Measurements from ENCODE around the gene FRS3. TPM values are rescaled to one million over a fixed set of nuclear protein-coding genes. Genes with fewer than 3 reads are reported as not detected.
A peak's percentile ranks its signal among the peaks of the same experiment; 100 is the strongest.

Gene FRS3
- total RNA-seq, 2 donors from 2014 or later: 2.6 to 2.9 TPM

DNA sequence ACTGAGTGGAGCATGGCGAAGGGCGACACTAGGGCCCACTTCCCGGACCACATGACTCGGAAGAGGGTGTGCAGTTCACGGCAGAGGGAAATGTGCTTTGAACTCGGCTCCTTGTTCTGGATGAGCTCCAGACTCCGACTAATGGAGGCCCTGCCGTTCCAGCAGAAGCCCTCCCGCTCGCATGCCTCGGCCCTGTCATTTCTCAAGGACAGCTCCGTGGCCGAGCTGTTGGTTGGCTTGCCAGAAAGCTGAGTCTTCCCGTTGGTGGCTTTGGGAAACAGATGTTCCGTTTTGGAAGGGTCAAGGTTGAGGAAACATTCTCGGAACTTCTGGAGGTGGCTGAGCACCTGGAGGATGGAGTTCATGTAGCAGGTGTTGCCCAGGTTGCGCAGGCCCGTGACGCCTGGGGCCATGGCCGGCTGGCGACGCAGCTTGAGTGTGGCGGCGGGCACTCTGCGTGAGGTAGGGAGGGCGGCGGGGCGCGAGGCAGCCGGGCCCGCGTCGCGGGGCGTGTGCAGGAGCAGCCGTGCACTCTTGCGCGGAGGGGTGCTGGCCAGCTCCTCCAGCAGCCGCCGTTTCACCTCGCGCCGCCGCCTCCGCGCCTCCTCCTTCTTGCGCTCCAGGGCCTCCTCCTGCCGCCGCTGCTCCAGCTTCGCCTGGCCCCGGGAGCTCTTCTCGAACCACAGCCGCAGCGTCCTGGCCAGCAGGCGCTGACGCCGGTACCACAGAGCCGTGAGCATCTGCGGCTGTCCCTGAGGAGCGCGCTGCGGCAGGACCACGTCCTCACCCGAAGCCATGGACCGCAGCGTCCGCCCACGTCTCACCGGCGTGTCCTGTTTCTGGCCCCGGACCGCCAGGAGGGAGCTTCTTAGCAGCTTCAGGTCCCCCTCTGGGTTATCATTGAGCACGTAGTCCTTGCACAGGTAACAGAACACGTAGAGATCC is 26.4 kb upstream of the FRS3 start:
- no peaks in the 10 kb centered on the region for H3K27me3 Mint-ChIP-seq
- H3K4me1 Mint-ChIP-seq: no peaks in the 10 kb centered on the region
- no peak overlapping the region for H3K4me3 Mint-ChIP-seq
- no peak overlapping the region for H3K27ac Mint-ChIP-seq
- no peak for ATAC-seq (replicated peaks)
- H3K9me3 Mint-ChIP-seq: no peaks in the 10 kb centered on the region
- no peaks in the 10 kb centered on the region for H3K36me3 Mint-ChIP-seq (ENCODE audit: low read depth)

DNA sequence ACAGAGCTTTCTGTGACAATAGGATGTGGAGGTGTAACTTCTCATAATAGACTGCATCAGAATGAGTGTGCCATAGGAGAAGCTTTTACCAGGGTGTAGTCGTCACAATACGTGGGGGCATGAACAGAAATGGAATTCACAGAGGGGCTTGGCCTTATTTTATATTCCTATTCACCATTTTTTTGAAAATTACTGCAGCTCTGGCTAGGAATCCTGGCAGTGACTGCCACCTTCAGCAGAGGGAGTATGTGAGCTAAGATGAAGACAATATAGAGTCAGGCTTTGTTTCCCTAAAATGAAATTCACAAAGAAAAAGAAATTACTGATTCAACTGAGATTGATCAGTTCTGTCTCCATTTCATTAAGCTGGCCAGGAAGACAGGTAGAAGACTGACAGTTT is 21.7 kb upstream of the FRS3 start:
- H3K27ac Mint-ChIP-seq: no peak overlapping the region
- no peaks in the 10 kb centered on the region for H3K4me1 Mint-ChIP-seq
- ATAC-seq (replicated peaks): no peak
- H3K9me3 Mint-ChIP-seq: no peaks in the 10 kb centered on the region
- no peaks in the 10 kb centered on the region for H3K27me3 Mint-ChIP-seq
- peaks cover 15% of the 10 kb centered on the region for H3K36me3 Mint-ChIP-seq (ENCODE audit: low read depth)
- H3K4me3 Mint-ChIP-seq: no peak overlapping the region

DNA sequence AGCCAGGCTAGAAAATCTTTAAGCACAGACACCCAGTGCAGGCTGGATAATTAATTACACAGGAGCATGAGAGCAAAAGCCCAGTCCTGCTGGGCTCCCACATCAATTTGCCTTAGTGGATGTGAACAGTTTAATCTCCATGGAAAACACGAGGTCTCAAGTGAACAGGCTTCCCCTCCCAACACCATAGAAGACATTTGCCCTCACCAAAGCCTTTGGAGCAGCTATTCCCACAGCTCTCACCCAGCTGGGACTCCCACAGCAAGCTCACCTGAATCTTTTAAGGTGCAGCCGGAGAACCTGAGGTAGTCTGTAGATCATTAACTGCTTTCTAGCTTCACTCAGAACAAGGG is 19.8 kb upstream of the FRS3 start:
- no peaks in the 10 kb centered on the region for H3K27me3 Mint-ChIP-seq
- H3K9me3 Mint-ChIP-seq: no peaks in the 10 kb centered on the region
- peaks cover 22% of the 10 kb centered on the region for H3K36me3 Mint-ChIP-seq (ENCODE audit: low read depth)
- no peaks in the 10 kb centered on the region for H3K4me1 Mint-ChIP-seq
- no peak overlapping the region for H3K4me3 Mint-ChIP-seq
- no peak for ATAC-seq (replicated peaks)
- H3K27ac Mint-ChIP-seq: no peak overlapping the region

DNA sequence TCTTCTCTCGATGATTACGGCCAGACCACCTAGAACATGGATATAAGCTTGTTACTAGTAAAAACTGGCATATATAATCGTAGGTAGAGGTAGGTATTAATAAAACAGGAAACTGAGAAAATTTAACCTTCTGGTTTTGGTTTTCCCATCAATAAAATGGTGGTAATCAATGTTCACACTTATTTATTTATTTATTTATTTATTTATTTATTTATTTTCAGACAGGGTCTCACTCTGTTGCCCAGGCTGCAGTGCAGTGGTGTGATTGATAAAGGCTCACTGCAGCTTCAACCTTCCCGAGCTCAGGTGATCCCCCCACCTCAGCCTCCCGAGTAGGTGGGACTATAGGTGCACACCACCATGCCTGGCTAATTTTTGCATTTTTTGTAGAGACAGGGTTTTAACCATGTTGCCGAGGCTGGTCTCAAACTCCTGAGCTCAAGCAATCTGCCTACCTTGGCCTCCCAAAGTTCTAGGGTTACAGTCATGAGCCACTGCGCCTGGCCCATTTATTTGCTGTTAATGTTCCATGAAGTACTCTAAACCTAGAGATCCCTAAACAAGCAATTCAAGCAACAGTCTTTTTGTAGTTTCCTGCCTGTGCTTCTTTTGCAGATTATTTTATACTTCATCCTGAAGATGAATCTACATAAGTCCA is 19.3 kb upstream of the FRS3 start:
- no peak for ATAC-seq (replicated peaks)
- Mint-ChIP-seq H3K27me3 (no peaks in the 10 kb centered on the region), H3K9me3 (no peaks in the 10 kb centered on the region), H3K36me3 (ENCODE audit: low read depth) (peaks cover 22% of the 10 kb centered on the region), H3K4me1 (no peaks in the 10 kb centered on the region), H3K27ac (no peak overlapping the region), H3K4me3 (no peak overlapping the region)

DNA sequence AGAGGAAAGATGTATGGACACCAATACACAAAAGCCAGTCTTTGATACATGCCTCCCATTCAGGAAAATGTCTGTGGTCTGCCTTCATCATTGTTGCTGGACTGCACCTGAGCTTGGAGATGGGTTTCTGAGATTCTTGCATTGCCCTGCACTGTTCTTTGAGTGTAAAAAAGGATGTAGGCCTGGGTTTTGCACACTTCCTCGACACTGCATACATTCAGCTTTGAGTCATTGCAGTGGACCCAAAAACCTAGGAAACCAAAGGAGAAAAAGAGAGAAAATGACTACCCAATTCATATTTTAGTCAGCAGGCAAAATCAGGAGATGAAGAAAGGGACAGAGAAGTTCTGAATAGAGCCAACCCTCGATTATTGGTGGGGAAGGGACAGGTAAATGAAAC is 16.8 kb upstream of the FRS3 start:
- H3K27ac Mint-ChIP-seq: no peak overlapping the region
- H3K36me3 Mint-ChIP-seq (ENCODE audit: low read depth): peaks cover 45% of the 10 kb centered on the region
- H3K4me3 Mint-ChIP-seq: no peak overlapping the region
- ATAC-seq (replicated peaks): no peak
- H3K27me3 Mint-ChIP-seq: no peaks in the 10 kb centered on the region
- H3K4me1 Mint-ChIP-seq: no peaks in the 10 kb centered on the region
- no peaks in the 10 kb centered on the region for H3K9me3 Mint-ChIP-seq

DNA sequence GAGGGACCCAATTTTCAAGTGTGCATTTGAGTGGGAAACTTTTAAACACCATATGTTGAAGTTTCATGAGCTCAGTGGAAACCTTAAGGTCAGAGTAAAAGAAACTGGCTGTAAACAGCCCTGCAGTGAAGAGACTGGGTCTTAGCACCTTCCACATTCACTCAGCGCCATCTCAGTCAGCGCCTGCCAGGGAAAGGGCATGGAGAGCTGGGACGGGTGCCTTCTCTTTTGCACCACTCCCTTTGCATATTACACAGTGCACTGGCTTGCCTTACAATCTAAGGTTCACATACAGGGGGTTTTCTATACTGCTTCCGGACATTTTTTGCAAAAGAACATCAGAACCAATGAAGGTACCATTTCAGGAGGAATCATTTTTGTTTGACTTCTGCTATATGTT is 12.3 kb upstream of the FRS3 start:
- no peak overlapping the region for H3K4me3 Mint-ChIP-seq
- peaks cover 72% of the 10 kb centered on the region for H3K36me3 Mint-ChIP-seq (ENCODE audit: low read depth)
- ATAC-seq (replicated peaks): no peak
- H3K27me3 Mint-ChIP-seq: no peaks in the 10 kb centered on the region
- H3K9me3 Mint-ChIP-seq: no peaks in the 10 kb centered on the region
- peaks cover 5% of the 10 kb centered on the region for H3K4me1 Mint-ChIP-seq
- H3K27ac Mint-ChIP-seq: no peak overlapping the region

DNA sequence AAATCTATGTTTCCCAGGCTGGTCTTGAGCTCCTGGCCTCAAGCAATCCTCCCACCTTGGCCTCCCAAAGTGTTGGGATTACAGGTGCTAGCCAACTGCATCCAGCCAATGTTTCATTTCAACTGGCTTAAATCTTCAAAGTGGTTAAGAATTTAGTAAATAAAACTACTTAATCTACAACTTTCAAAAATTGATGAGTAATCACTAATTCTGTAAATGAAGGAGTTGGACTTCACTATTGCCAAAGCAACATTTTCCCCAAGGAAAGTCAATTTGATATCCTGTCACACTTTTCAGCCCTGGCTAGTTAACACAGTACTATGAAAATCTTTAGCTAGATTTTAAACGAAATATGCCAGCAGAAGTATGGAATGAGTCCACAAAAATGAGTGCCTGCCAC is 11.6 kb upstream of the FRS3 start:
- Mint-ChIP-seq H3K27ac (no peak overlapping the region), H3K9me3 (no peaks in the 10 kb centered on the region), H3K4me3 (no peak overlapping the region), H3K36me3 (ENCODE audit: low read depth) (peaks cover 67% of the 10 kb centered on the region), H3K4me1 (peaks cover 5% of the 10 kb centered on the region), H3K27me3 (no peaks in the 10 kb centered on the region)
- ATAC-seq (replicated peaks): no peak

DNA sequence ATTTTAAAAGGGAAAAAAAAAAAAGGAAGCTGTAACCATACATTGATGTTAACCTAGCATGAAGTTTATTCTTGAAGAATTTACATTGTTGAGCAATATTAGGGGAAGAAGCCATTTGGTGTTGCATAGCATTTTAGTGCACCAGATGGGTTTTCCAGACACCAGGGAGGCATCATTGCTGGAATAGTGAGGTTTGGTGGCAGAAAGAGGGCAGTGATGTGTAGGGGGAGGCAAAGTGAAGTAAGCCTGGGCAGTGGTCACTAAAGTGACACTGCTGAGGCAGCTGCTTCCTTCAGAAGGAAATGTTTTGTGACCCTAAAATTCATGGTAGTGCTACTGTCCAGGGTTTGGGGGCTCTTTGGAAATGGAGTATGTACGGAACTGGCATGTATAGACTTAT is 10.3 kb upstream of the FRS3 start:
- Mint-ChIP-seq H3K27me3 (no peaks in the 10 kb centered on the region), H3K4me1 (peaks cover 5% of the 10 kb centered on the region), H3K27ac (peak overlapping the region; percentile 67), H3K4me3 (peak overlapping the region; percentile 92), H3K9me3 (no peaks in the 10 kb centered on the region), H3K36me3 (ENCODE audit: low read depth) (peaks cover 61% of the 10 kb centered on the region)
- ATAC-seq (replicated peaks): no peak

DNA sequence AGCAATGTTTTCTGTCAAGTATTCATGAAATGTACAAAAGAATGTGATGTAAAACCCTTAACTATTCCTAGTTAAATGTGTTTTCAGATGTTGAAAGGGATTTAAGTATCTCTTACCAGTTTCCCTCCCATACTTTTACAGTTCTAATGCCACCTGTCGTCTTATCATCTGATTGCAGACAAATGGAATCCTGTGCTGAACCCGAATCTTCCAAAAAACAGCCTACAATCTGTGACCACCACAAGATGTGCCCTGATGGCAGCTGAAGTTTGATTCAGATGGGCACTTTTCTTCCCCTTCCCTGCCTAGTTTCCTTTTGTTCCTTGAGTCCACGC is 9.7 kb upstream of the FRS3 start:
- Mint-ChIP-seq H3K9me3 (no peaks in the 10 kb centered on the region), H3K4me1 (peaks cover 5% of the 10 kb centered on the region)

DNA sequence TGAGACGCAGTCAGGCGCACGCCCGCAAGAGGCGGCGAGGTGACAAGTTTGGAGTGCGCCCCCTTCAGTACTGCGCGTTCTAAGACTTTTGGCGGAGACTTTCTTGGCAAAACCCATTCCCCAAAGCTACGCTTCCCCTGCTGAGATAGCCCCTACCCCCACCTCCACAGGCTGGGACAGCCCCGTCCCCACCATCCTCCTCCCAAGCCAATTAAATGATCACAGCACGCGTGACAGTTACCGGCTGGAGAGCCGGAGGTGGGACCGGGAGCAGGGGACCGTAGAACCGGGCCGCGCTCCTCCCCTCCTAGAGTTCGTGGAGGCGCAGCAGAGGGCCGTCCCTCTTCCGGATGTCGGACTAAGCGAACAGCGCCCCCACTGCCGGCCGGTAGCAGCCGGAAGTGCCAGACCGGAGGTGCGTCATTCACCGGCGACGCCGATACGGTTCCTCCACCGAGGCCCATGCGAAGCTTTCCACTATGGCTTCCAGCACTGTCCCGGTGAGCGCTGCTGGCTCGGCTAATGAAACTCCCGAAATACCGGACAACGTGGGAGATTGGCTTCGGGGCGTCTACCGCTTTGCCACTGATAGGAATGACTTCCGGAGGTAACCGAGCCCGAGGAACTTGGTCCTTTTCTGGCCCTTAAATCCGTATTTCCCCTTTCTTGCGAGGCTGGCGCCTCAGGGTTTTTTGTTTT is 7.7 kb upstream of the FRS3 start, which contains the start of gene TOMM6:
Gene TOMM6, plus strand, starts transcription at position 476 of the 699 bp plus-strand sequence. Its CDS starts 4 bp downstream, at position 480.
- ATAC-seq (replicated peaks): peak; percentile 86
- H3K27me3 Mint-ChIP-seq: no peaks in the 10 kb centered on the region

More for the DNA sequence above, 9.7 kb upstream of the FRS3 start:
- H3K36me3 Mint-ChIP-seq (ENCODE audit: low read depth): peaks cover 61% of the 10 kb centered on the region
- H3K27ac Mint-ChIP-seq: peak overlapping the region; percentile 67
- H3K27me3 Mint-ChIP-seq: no peaks in the 10 kb centered on the region
- ATAC-seq (replicated peaks): no peak
- peak overlapping the region; percentile 92 for H3K4me3 Mint-ChIP-seq

DNA sequence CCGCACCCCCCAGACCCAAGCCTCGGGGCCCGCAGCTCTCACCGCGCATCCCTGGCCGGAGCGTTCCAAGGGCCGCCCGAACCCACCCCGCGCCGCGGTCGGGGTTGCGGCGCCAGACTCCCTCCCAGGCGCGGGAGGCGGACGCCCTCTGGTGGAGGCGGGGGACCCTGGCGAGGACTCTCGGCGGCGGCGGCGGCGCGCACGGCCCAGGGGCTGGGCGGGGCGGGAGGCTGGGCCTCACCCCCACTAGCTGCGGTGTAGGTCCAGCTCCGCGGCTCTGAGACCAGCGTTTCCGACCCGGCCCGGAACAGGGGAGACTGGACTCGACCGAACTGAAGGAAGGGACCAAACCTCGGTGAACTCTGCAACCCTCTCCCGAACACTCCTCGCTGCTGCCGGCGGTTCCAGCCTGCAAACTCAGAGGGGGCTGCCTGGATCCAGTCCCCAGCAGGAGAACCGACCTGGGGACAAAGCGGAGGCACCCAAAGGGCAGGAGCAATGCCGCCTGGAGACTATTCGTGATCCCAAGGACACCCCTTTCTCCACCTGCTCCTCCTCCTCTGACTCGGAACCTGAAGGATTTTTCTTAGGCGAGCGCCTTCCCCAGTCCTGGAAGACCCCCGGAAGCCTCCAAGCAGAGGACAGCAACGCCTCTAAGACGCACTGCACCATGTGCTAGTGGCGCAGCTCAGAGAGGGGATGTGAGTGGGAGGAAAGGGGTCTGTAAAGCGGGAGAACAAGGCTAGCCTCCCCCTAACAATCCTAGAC is 6.9 kb upstream of the FRS3 start:
- peaks cover 5% of the 10 kb centered on the region for H3K4me1 Mint-ChIP-seq
- peaks cover 39% of the 10 kb centered on the region for H3K36me3 Mint-ChIP-seq (ENCODE audit: low read depth)
- H3K27me3 Mint-ChIP-seq: no peaks in the 10 kb centered on the region
- peak overlapping the region; percentile 93 for H3K27ac Mint-ChIP-seq
- ATAC-seq (replicated peaks): peak; percentile 84
- peak overlapping the region; percentile 92 for H3K4me3 Mint-ChIP-seq
- H3K9me3 Mint-ChIP-seq: no peaks in the 10 kb centered on the region

More for the DNA sequence above, 7.7 kb upstream of the FRS3 start, which contains the start of gene TOMM6:
- Mint-ChIP-seq H3K4me1 (peaks cover 5% of the 10 kb centered on the region), H3K4me3 (peak within 1 kb of the TSS; percentile 92), H3K9me3 (no peaks in the 10 kb centered on the region), H3K27ac (peak within 1 kb of the TSS; percentile 93), H3K36me3 (ENCODE audit: low read depth) (peaks cover 46% of the 10 kb centered on the region)

DNA sequence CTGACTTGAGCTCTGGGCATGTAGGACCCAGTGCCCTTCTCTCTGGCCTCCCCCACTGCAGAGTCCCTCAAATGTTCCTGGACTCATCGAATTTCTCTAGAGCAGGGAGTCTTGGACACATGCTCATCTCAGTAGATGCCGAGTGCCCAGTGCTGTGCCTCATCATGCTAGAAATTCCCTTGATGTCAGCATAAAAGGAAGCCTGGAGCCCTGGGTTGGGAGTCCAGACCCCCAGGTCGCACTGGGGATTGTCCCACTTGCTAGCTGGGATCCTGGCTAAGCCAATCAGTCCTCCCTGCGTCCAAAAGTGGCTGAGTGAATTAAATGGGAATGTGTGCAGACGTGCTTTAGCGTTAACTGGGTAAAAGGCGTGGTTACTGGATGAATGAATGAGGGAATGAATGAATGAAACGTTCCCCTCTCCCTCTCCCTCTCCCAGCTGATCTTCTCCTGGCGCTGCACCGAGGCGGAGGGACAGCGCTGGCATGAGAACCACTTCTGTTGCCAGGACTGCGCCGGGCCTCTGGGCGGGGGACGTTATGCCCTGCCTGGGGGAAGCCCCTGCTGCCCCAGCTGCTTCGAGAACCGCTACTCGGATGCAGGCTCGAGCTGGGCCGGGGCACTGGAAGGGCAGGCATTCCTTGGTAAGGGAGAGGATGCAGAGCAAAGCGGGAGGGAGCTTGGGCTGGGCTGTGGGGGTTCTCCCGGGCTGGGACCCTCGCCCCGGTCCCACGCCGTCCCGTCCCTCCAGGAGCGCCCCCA is 6.2 kb upstream of the FRS3 start:
- Mint-ChIP-seq H3K4me1 (peaks cover 10% of the 10 kb centered on the region), H3K9me3 (no peaks in the 10 kb centered on the region), H3K27me3 (peaks cover 4% of the 10 kb centered on the region), H3K4me3 (peak overlapping the region; percentile 92), H3K36me3 (ENCODE audit: low read depth) (peaks cover 31% of the 10 kb centered on the region), H3K27ac (peak overlapping the region; percentile 66)
- ATAC-seq (replicated peaks): no peak

DNA sequence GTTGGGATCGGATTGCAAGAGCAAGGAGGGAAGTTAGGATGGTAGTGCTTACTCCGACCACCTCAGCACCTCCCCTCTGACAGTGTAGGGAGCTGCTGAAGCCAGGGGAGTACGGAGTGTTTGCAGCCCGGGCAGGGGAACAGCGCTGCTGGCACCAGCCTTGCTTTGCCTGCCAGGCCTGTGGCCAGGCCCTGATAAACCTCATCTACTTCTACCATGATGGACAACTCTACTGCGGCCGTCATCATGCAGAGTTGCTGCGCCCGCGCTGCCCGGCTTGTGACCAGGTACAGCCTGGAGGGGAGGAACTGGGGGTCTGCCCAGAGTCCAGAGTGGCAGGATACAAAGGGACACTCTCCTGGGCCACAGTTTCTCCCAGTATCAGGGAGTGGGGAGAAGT is 5.6 kb upstream of the FRS3 start:
- Mint-ChIP-seq H3K36me3 (ENCODE audit: low read depth) (peaks cover 25% of the 10 kb centered on the region), H3K27me3 (peaks cover 4% of the 10 kb centered on the region), H3K9me3 (no peaks in the 10 kb centered on the region), H3K4me1 (peaks cover 10% of the 10 kb centered on the region), H3K27ac (no peak overlapping the region), H3K4me3 (peak overlapping the region; percentile 92)
- ATAC-seq (replicated peaks): no peak
